Measurements from ENCODE around the gene CTLA4. TPM values are rescaled to one million over a fixed set of nuclear protein-coding genes. Genes with fewer than 3 reads are reported as not detected.
"Not testable (repeated sequence)": the region's sequence is repeated elsewhere in the genome, so short reads cannot be mapped to it uniquely, and the experiment has no call there.

Gene CTLA4
- total and polyA plus RNA-seq, 2 experiments from 2014 or later, result not detected

DNA sequence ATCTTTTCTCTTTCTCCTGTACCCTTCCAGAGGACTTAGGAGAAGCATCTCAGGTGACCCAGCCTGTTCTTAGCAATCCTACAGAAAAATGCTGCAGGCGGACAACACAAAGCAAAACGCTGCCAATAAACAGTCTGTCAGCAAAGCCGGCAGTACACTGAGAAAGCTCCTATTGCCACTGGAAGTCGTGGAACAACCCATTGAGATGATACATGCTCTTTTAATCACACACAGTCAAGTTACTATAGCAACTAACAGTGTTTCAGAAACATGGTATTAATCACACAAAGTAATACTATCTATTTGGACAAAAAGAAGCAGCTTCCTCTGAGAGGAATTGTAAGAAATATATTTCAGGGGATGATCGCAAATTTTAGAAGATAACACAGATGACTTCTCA, 10.5 kb downstream of the CTLA4 start:
- peak; percentile 56 for DNase-seq
- no peaks in the 10 kb centered on the region for H3K79me2 ChIP-seq (ENCODE audit: insufficient read depth)
- no peak overlapping the region for H3K9ac ChIP-seq
- H3K9me2 ChIP-seq (ENCODE audit: insufficient read depth), result no peaks in the 10 kb centered on the region
- TF ChIP-seq EZH2 (IDR thresholded peaks at IDR 0.05; ENCODE audit: insufficient read depth, poor library complexity, severe bottlenecking) (no peak), EZH2phosphoT487 (IDR thresholded peaks at IDR 0.05; ENCODE audit: insufficient read depth, low read depth) (no peak)
- no peaks in the 10 kb centered on the region for H4K20me1 ChIP-seq (ENCODE audit: insufficient read depth)
- no peak overlapping the region for H2AFZ ChIP-seq
- no peaks in the 10 kb centered on the region for H3F3A ChIP-seq (ENCODE audit: insufficient read depth)
- no peaks in the 10 kb centered on the region for H3K9me3 ChIP-seq (ENCODE audit: low read depth)
- H3K4me3 ChIP-seq, result no peak overlapping the region
- in situ Hi-C loops (cut with MboI), result no loop called here
- no peak overlapping the region for H3K27ac ChIP-seq
- no peaks in the 10 kb centered on the region for H3K4me1 ChIP-seq (ENCODE audit: insufficient read depth)
- WGBS, 2 experiments (ENCODE audit: low coverage in 1 of 2, low lambda C conversion rate in 2 of 2, missing lambda C conversion rate in 2 of 2), result 1 to 4% methylated on average over 5 of the region's 5 CpGs
- H3K27me3 ChIP-seq (replicated peaks; ENCODE audit: insufficient read depth), result peaks cover 31% of the 10 kb centered on the region; the same call in 1 of the 2 replicates
- H3K36me3 ChIP-seq (ENCODE audit: low read depth), result no peaks in the 10 kb centered on the region
- no peak overlapping the region for H3K4me2 ChIP-seq (ENCODE audit: unreplicated experiment)

DNA sequence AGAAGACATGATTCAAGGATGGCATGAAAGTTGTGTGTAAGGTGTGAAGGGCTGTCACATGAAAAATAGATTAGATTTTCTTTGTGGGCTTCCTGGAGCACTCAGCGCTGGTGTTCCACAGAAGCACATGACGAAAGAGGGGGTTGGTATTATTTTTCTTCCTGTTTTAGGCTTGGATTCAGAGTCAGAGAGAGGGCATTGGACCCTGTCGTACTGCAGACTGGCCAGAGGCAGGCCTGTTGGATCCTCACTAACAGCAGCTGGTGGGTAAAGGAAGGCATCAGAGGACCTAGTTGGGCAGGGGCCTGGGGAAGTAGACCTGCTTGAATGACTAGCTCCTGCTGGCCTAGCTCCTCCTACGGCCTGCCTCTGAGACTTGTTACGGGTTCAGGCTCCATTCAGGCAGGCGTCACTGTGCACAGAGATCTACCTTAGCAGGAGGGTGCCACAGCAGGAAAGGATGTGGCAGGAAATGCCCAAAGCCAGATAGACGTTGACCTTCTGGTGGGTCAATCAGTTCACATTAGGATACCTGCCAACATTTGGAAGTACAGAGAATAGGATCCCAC, 13.1 kb downstream of the CTLA4 start:
- Histone ChIP-seq H3K9me3 (ENCODE audit: low read depth) (no peaks in the 10 kb centered on the region), H3K4me2 (ENCODE audit: unreplicated experiment) (no peak overlapping the region), H3K27ac (no peak overlapping the region), H3K4me3 (no peak overlapping the region), H3K27me3 (replicated peaks; ENCODE audit: insufficient read depth) (peaks cover 30% of the 10 kb centered on the region; the same call in 1 of the 2 replicates), H3F3A (ENCODE audit: insufficient read depth) (no peaks in the 10 kb centered on the region), H4K20me1 (ENCODE audit: insufficient read depth) (no peaks in the 10 kb centered on the region), H3K9ac (no peak overlapping the region), H2AFZ (no peak overlapping the region), H3K4me1 (ENCODE audit: insufficient read depth) (no peaks in the 10 kb centered on the region), H3K79me2 (ENCODE audit: insufficient read depth) (no peaks in the 10 kb centered on the region), H3K36me3 (ENCODE audit: low read depth) (no peaks in the 10 kb centered on the region), H3K9me2 (ENCODE audit: insufficient read depth) (no peaks in the 10 kb centered on the region)
- 62 to 67% methylated on average over 7 of the region's 7 CpGs for WGBS, 2 experiments (ENCODE audit: low coverage in 1 of 2, low lambda C conversion rate in 2 of 2, missing lambda C conversion rate in 2 of 2)
- in situ Hi-C loops (cut with MboI), result no loop called here
- no peak for DNase-seq
- TF ChIP-seq EZH2phosphoT487 (IDR thresholded peaks at IDR 0.05; ENCODE audit: insufficient read depth, low read depth) (no peak), EZH2 (IDR thresholded peaks at IDR 0.05; ENCODE audit: insufficient read depth, poor library complexity, severe bottlenecking) (no peak)

DNA sequence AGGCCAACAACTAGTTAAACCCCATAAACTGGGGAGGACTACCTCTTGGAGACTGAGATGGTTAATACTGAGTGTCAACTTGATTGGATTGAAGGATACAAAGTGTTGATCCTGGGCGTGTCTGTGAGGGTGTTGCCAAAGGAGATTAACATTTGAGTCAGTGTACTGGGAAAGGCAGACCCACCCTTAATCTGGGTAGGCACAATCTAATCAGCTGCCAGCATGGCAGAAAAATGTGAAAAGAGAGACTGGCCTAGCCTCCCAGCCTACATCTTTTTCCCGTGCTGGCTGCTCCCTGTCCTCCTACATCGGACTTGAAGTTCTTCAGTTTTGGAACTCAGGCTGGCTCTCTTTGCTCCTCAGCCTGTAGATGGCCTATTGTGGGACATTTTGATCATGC, 13.6 kb downstream of the CTLA4 start:
- in situ Hi-C loops (cut with MboI); H3K9ac ChIP-seq; H2AFZ ChIP-seq; DNase-seq; H3K79me2 ChIP-seq (ENCODE audit: insufficient read depth); H3K9me2 ChIP-seq (ENCODE audit: insufficient read depth); H3K27ac ChIP-seq; H3K9me3 ChIP-seq (ENCODE audit: low read depth); H3K4me2 ChIP-seq (ENCODE audit: unreplicated experiment); H4K20me1 ChIP-seq (ENCODE audit: insufficient read depth); H3K4me3 ChIP-seq; H3K36me3 ChIP-seq (ENCODE audit: low read depth); H3F3A ChIP-seq (ENCODE audit: insufficient read depth); H3K4me1 ChIP-seq (ENCODE audit: insufficient read depth): not testable (repeated sequence)
- peaks cover 25% of the 10 kb centered on the region; the same call in 1 of the 2 replicates for H3K27me3 ChIP-seq (replicated peaks; ENCODE audit: insufficient read depth)
- 8 to 11% methylated on average over 3 of the region's 3 CpGs for WGBS, 2 experiments (ENCODE audit: low coverage in 1 of 2, low lambda C conversion rate in 2 of 2, missing lambda C conversion rate in 2 of 2)

DNA sequence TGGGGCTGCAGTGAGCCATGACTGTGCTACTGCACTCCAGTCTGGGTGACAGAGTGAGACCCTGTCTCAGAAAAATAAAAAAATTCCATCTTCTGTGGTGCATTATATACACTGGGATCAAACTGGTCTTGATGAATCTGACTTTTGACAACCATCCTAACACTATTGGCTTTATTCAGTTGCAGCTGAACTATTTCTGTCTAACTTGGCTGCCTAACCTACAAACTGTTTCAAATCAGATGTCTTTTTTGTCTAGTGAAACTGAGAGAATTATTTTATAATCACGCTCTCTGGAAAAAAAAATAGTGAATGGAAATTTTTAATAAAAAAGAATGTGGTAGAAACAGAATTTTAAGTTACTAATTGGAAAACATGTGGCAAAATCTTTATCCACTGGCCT, 15.0 kb downstream of the CTLA4 start:
- no peak overlapping the region for H2AFZ ChIP-seq
- H3F3A ChIP-seq (ENCODE audit: insufficient read depth), result no peaks in the 10 kb centered on the region
- peaks cover 12% of the 10 kb centered on the region; the same call in 1 of the 2 replicates for H3K27me3 ChIP-seq (replicated peaks; ENCODE audit: insufficient read depth)
- H4K20me1 ChIP-seq (ENCODE audit: insufficient read depth), result no peaks in the 10 kb centered on the region
- H3K27ac ChIP-seq, result no peak overlapping the region
- H3K9ac ChIP-seq, result no peak overlapping the region
- H3K4me2 ChIP-seq (ENCODE audit: unreplicated experiment), result no peak overlapping the region
- 17 to 40% methylated on average over 1 of the region's 1 CpG for WGBS, 2 experiments (ENCODE audit: low coverage in 1 of 2, low lambda C conversion rate in 2 of 2, missing lambda C conversion rate in 2 of 2)
- H3K9me2 ChIP-seq (ENCODE audit: insufficient read depth), result no peaks in the 10 kb centered on the region
- H3K79me2 ChIP-seq (ENCODE audit: insufficient read depth), result no peaks in the 10 kb centered on the region
- H3K4me3 ChIP-seq, result no peak overlapping the region
- H3K36me3 ChIP-seq (ENCODE audit: low read depth), result no peaks in the 10 kb centered on the region
- H3K9me3 ChIP-seq (ENCODE audit: low read depth), result no peaks in the 10 kb centered on the region
- TF ChIP-seq EZH2phosphoT487 (IDR thresholded peaks at IDR 0.05; ENCODE audit: insufficient read depth, low read depth) (no peak), EZH2 (IDR thresholded peaks at IDR 0.05; ENCODE audit: insufficient read depth, poor library complexity, severe bottlenecking) (no peak)
- in situ Hi-C loops (cut with MboI), result no loop called here
- DNase-seq, result no peak
- no peaks in the 10 kb centered on the region for H3K4me1 ChIP-seq (ENCODE audit: insufficient read depth)

DNA sequence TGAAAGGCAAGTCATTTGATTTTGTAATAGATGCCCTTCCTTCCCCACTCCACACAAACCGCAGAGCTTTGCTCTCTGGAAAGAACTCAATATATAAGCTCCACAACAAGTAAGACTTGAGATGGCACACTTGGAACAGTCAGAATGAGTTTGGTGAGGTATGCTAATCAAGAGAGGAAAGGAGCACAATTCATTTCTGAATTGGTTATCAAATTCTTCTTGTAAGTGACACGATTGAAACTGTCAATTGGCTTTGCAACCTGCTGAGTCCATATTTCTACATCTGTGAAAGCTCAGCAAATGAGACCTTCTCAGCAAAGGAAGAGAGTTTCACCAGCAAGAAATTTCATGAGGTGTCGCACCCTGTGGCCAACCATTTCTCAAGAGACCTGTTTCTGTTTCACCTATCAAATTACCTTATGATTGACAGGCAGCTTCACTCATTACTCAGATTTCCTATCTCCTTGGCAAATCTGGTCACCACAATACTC, 19.1 kb downstream of the CTLA4 start:
- Histone ChIP-seq H2AFZ (no peak overlapping the region), H3K36me3 (ENCODE audit: low read depth) (no peaks in the 10 kb centered on the region), H3K9ac (no peak overlapping the region), H3K4me1 (ENCODE audit: insufficient read depth) (no peaks in the 10 kb centered on the region), H3K4me2 (ENCODE audit: unreplicated experiment) (no peak overlapping the region), H3K27me3 (replicated peaks; ENCODE audit: insufficient read depth) (0 out of 2 replicates have a peak, but pooled peaks cover 2% of the 10 kb centered on the region), H3K9me2 (ENCODE audit: insufficient read depth) (no peaks in the 10 kb centered on the region), H3K9me3 (ENCODE audit: low read depth) (no peaks in the 10 kb centered on the region), H4K20me1 (ENCODE audit: insufficient read depth) (no peaks in the 10 kb centered on the region), H3K27ac (no peak overlapping the region), H3K79me2 (ENCODE audit: insufficient read depth) (no peaks in the 10 kb centered on the region), H3K4me3 (no peak overlapping the region), H3F3A (ENCODE audit: insufficient read depth) (no peaks in the 10 kb centered on the region)
- TF ChIP-seq EZH2phosphoT487 (IDR thresholded peaks at IDR 0.05; ENCODE audit: insufficient read depth, low read depth) (no peak), EZH2 (IDR thresholded peaks at IDR 0.05; ENCODE audit: insufficient read depth, poor library complexity, severe bottlenecking) (no peak)
- WGBS, 2 experiments (ENCODE audit: low coverage in 1 of 2, low lambda C conversion rate in 2 of 2, missing lambda C conversion rate in 2 of 2), result 66 to 73% methylated on average over 3 of the region's 3 CpGs
- DNase-seq, result no peak
- in situ Hi-C loops (cut with MboI), result no loop called here
